Measurements from ENCODE around the gene TBC1D22A. TPM values are rescaled to one million over a fixed set of nuclear protein-coding genes. Genes with fewer than 3 reads are reported as not detected.

The TBC1D22A gene
- total and polyA plus RNA-seq, 4 donors = 4.1 to 12.4 (median 8.4) TPM

DNA sequence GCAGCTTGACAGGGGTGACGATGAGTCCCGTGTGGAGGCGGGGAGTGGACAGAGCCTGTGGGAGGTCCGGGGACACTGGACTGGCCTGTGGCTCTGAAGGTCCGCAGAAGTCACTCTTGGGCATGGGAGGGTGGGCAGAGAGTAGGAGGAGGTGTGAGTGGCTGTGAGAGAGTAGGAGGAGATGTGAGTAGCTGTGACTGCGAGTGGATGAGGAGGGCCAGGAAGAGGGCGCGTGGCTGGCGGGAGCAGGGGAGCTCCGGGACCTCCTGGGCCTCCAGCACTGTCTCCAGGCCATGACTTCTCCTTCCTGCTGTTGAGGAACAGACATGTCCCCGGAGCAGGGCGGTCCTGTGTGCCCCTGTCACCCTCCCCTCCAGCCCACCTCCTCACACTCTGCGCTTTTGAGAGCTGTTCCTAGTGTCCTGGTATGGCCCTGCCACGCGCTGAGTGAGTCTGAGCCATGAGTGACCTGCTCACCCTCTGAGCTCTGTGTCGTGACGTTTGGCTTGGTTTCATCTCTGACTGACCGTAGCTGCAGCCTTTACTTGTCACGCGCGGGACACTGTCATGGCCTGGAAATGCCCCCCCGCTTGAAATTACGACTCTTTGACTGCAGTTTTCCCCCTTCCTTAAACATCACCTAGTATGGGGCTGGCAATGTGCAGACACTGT is 391.5 kb downstream of the TBC1D22A start:
- Histone ChIP-seq H3K9me3 (ENCODE audit: control insufficient read depth in 4 of 4, low read length in 3 of 4) (no peaks in the 10 kb centered on the region), H3K4me3 (ENCODE audit: low read depth in 1 of 3, low read length in 3 of 3) (no peak overlapping the region), H3K4me1 (ENCODE audit: control insufficient read depth in 4 of 4, insufficient read depth in 4 of 4, low read length in 3 of 4) (no peaks in the 10 kb centered on the region), H3K36me3 (ENCODE audit: control insufficient read depth in 4 of 4, insufficient read depth in 3 of 4, low read depth in 1 of 4, low read length in 3 of 4) (no peaks in the 10 kb centered on the region), H3K27me3 (ENCODE audit: control insufficient read depth in 4 of 4, insufficient read depth in 4 of 4, low read length in 3 of 4) (no peaks in the 10 kb centered on the region), H3K27ac (ENCODE audit: low read depth in 1 of 2, low read length in 2 of 2) (no peak overlapping the region), H3K9ac (ENCODE audit: low read depth in 1 of 2, low read length in 2 of 2) (no peak overlapping the region)
- TF ChIP-seq MAX (IDR thresholded peaks at IDR 0.05) (no peak), GABPA (IDR thresholded peaks at IDR 0.05 in 1 of 2, conservative IDR thresholded peaks at IDR 0.05 in 1 of 2) (no peak), EGR1 (IDR thresholded peaks at IDR 0.05; ENCODE audit: low read depth in 2 of 2) (no peak), HNF4G (IDR thresholded peaks at IDR 0.05) (no peak), RAD21 (IDR thresholded peaks at IDR 0.05) (no peak), FOXA2 (IDR thresholded peaks at IDR 0.05) (no peak), RXRA (IDR thresholded peaks at IDR 0.05) (no peak)
- TF ChIP-seq, protein P1, sequence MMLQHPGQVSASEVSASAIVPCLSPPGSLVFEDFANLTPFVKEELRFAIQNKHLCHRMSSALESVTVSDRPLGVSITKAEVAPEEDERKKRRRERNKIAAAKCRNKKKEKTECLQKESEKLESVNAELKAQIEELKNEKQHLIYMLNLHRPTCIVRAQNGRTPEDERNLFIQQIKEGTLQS (IDR thresholded peaks at IDR 0.05) = no peak
- TF ChIP-seq, protein P2, sequence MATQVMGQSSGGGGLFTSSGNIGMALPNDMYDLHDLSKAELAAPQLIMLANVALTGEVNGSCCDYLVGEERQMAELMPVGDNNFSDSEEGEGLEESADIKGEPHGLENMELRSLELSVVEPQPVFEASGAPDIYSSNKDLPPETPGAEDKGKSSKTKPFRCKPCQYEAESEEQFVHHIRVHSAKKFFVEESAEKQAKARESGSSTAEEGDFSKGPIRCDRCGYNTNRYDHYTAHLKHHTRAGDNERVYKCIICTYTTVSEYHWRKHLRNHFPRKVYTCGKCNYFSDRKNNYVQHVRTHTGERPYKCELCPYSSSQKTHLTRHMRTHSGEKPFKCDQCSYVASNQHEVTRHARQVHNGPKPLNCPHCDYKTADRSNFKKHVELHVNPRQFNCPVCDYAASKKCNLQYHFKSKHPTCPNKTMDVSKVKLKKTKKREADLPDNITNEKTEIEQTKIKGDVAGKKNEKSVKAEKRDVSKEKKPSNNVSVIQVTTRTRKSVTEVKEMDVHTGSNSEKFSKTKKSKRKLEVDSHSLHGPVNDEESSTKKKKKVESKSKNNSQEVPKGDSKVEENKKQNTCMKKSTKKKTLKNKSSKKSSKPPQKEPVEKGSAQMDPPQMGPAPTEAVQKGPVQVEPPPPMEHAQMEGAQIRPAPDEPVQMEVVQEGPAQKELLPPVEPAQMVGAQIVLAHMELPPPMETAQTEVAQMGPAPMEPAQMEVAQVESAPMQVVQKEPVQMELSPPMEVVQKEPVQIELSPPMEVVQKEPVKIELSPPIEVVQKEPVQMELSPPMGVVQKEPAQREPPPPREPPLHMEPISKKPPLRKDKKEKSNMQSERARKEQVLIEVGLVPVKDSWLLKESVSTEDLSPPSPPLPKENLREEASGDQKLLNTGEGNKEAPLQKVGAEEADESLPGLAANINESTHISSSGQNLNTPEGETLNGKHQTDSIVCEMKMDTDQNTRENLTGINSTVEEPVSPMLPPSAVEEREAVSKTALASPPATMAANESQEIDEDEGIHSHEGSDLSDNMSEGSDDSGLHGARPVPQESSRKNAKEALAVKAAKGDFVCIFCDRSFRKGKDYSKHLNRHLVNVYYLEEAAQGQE (IDR thresholded peaks at IDR 0.05) = no peak
- no peak for DNase-seq (ENCODE audit: low spot score)
- 86% methylated on average over 23 of the region's 23 CpGs for WGBS

DNA sequence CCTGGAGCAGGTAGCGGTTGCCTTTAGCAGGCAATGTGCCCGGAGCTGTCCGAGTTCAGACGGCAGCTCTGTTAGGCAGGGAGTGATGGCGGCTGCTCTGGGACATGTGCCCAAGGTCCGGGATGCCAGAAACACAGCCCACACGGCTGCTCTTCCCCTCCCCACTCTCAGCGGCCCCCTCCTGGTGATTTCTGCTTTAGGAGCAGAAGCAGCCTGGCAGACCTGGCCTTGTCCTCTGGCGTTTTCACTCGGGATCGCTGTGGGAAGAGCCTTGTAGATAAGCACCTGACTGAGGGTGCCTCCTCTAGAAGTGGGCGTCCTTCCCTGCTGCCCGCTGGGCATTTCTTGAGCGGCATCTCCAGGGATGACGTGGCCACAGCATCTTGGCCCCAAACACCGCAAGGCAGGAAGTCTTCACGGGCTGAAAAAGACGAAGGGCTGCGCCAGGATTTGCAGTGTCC is 392.2 kb downstream of the TBC1D22A start:
- Histone ChIP-seq H3K4me1 (ENCODE audit: control insufficient read depth in 4 of 4, insufficient read depth in 4 of 4, low read length in 3 of 4) (no peaks in the 10 kb centered on the region), H3K36me3 (ENCODE audit: control insufficient read depth in 4 of 4, insufficient read depth in 3 of 4, low read depth in 1 of 4, low read length in 3 of 4) (no peaks in the 10 kb centered on the region), H3K9me3 (ENCODE audit: control insufficient read depth in 4 of 4, low read length in 3 of 4) (no peaks in the 10 kb centered on the region), H3K27me3 (ENCODE audit: control insufficient read depth in 4 of 4, insufficient read depth in 4 of 4, low read length in 3 of 4) (no peaks in the 10 kb centered on the region), H3K9ac (ENCODE audit: low read depth in 1 of 2, low read length in 2 of 2) (no peak overlapping the region), H3K4me3 (ENCODE audit: low read depth in 1 of 3, low read length in 3 of 3) (no peak overlapping the region), H3K27ac (ENCODE audit: low read depth in 1 of 2, low read length in 2 of 2) (no peak overlapping the region)
- 69% methylated on average over 19 of the region's 19 CpGs for WGBS
- DNase-seq (ENCODE audit: low spot score) = no peak
- TF ChIP-seq GABPA (IDR thresholded peaks at IDR 0.05 in 1 of 2, conservative IDR thresholded peaks at IDR 0.05 in 1 of 2) (no peak), FOXA2 (IDR thresholded peaks at IDR 0.05) (no peak), HNF4G (IDR thresholded peaks at IDR 0.05) (no peak), HNF4A (conservative IDR thresholded peaks at IDR 0.05) (no peak), RAD21 (IDR thresholded peaks at IDR 0.05) (no peak), JUND (IDR thresholded peaks at IDR 0.05) (no peak), SP1 (IDR thresholded peaks at IDR 0.05) (no peak), EGR1 (IDR thresholded peaks at IDR 0.05; ENCODE audit: low read depth in 2 of 2) (no peak), NR2F2 (IDR thresholded peaks at IDR 0.05) (no peak), MAX (IDR thresholded peaks at IDR 0.05) (no peak), YY1 (IDR thresholded peaks at IDR 0.05) (no peak), RXRA (IDR thresholded peaks at IDR 0.05) (no peak), FOXA1 (IDR thresholded peaks at IDR 0.05) (no peak), TAF1 (conservative IDR thresholded peaks at IDR 0.05) (no peak), ZBTB33 (IDR thresholded peaks at IDR 0.05) (no peak)
- TF ChIP-seq, protein P3, sequence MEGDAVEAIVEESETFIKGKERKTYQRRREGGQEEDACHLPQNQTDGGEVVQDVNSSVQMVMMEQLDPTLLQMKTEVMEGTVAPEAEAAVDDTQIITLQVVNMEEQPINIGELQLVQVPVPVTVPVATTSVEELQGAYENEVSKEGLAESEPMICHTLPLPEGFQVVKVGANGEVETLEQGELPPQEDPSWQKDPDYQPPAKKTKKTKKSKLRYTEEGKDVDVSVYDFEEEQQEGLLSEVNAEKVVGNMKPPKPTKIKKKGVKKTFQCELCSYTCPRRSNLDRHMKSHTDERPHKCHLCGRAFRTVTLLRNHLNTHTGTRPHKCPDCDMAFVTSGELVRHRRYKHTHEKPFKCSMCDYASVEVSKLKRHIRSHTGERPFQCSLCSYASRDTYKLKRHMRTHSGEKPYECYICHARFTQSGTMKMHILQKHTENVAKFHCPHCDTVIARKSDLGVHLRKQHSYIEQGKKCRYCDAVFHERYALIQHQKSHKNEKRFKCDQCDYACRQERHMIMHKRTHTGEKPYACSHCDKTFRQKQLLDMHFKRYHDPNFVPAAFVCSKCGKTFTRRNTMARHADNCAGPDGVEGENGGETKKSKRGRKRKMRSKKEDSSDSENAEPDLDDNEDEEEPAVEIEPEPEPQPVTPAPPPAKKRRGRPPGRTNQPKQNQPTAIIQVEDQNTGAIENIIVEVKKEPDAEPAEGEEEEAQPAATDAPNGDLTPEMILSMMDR (IDR thresholded peaks at IDR 0.05; ENCODE audit: low read depth, low read length, missing input control) = no peak
- TF ChIP-seq, protein P1 (IDR thresholded peaks at IDR 0.05) = no peak
- TF ChIP-seq, protein P2 (IDR thresholded peaks at IDR 0.05) = no peak
